ENCODE results near the gene EFCAB7. TPM values are rescaled to one million over a fixed set of nuclear protein-coding genes. Genes with fewer than 3 reads are reported as not detected.

EFCAB7 gene
- total and polyA plus RNA-seq, 2 of the 8 experiments (the other 6 are each of a cell fraction or from before 2014, with no cell fraction given) = 1.1 to 3.1 TPM

DNA sequence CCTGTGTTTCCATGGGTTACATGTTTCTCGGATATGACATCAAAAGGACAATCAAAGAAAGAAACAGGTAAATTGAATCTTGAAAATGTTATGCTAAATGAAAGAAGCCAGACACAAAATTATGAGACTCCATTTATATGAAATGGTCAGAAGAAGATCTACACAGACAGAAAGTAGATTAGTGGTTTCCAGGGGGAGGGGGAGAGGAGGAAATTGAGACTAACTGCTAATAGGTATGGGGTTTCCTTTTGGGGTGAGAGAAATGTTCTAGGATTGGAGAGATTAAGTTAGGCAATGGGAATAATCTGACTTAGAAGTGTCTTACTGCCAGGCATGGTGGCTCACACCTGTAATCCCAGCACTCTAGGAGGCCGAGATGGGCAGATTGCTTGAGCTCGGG is 22.1 kb upstream of the EFCAB7 start:
- Histone ChIP-seq H3K14ac (ENCODE audit: insufficient read length) (no peak overlapping the region), H4K5ac (ENCODE audit: insufficient read length, low read depth, low read length) (no peak overlapping the region), H4K91ac (replicated peaks; ENCODE audit: insufficient read length, low read length) (no peak overlapping the region), H2BK120ac (replicated peaks; ENCODE audit: low read depth, low read length) (no peak overlapping the region), H3K23me2 (ENCODE audit: low read depth, low read length) (no peaks in the 10 kb centered on the region), H3K4me2 (ENCODE audit: insufficient read depth in 1 of 2, low read depth in 2 of 2, low read length in 2 of 2) (no peak overlapping the region), H3K79me2 (ENCODE audit: control insufficient read depth in 1 of 2, insufficient read depth in 2 of 2, low read length in 2 of 2) (no peaks in the 10 kb centered on the region), H3K4me3 (ENCODE audit: extremely low read depth in 1 of 4, insufficient read depth in 2 of 4, low read depth in 3 of 4, low read length in 4 of 4) (no peak overlapping the region), H3K4ac (replicated peaks; ENCODE audit: insufficient read length, low read depth, low read length) (no peak overlapping the region), H2BK5ac (ENCODE audit: low read depth, low read length) (no peak overlapping the region), H2BK20ac (ENCODE audit: low read length) (no peak overlapping the region), H2AFZ (ENCODE audit: low read length) (no peak overlapping the region), H3K79me1 (ENCODE audit: low read depth, low read length) (no peaks in the 10 kb centered on the region), H4K8ac (ENCODE audit: extremely low read depth, insufficient read depth, low read length) (no peak overlapping the region), H3K4me1 (replicated peaks in 1 of 4; ENCODE audit: control insufficient read depth in 3 of 4, insufficient read depth in 4 of 4, low read length in 3 of 4) (no peaks in the 10 kb centered on the region), H3K27me3 (replicated peaks in 1 of 4; ENCODE audit: control insufficient read depth in 3 of 4, extremely low read depth in 1 of 4, insufficient read depth in 3 of 4, low read length in 3 of 4) (no peaks in the 10 kb centered on the region), H4K20me1 (replicated peaks in 1 of 2; ENCODE audit: control insufficient read depth in 1 of 2, insufficient read depth in 2 of 2, low read length in 2 of 2) (no peaks in the 10 kb centered on the region), H3K56ac (replicated peaks; ENCODE audit: insufficient read length, low read depth, low read length) (no peak overlapping the region), H2BK15ac (ENCODE audit: low read length) (no peak overlapping the region), H3K23ac (ENCODE audit: insufficient read length) (no peak overlapping the region), H2BK12ac (ENCODE audit: low read depth, low read length) (no peak overlapping the region), H3K18ac (ENCODE audit: extremely low read depth, low read length) (no peak overlapping the region), H2AK5ac (ENCODE audit: low read depth, low read length) (no peak overlapping the region), H3K27ac (ENCODE audit: low read depth, low read length) (no peak overlapping the region), H3K9me3 (ENCODE audit: insufficient read depth in 2 of 2, low read depth in 1 of 2, low read length in 1 of 2) (no peaks in the 10 kb centered on the region), H3K9ac (replicated peaks in 1 of 4; ENCODE audit: extremely low read depth in 1 of 4, low read depth in 3 of 4, low read length in 3 of 4) (no peak overlapping the region), H3K36me3 (ENCODE audit: control insufficient read depth in 2 of 4, insufficient read depth in 4 of 4, low read length in 3 of 4) (peaks cover 0 to under 1% (median 0%) of the 10 kb centered on the region in 4 experiments; a peak in 1 of 8 replicates)
- CTCF ChIA-PET (ENCODE audit: partially characterized antibody) = interaction anchor here (0.7 kb wide), 1 partner anchor 25 kb away, joined by 3 read pairs; no protein-coding TSS in a partner anchor
- WGBS, 2 experiments (ENCODE audit: extremely low coverage in 1 of 2, insufficient coverage in 1 of 2, insufficient read length in 1 of 2, insufficient replicate concordance in 2 of 2, low coverage in 1 of 2, low lambda C conversion rate in 2 of 2, missing lambda C conversion rate in 1 of 2) = 91% methylated on average over 3 of the region's 3 CpGs; no CpG with 5 or more reads in 1 of the 2 experiments
- FAIRE-seq (no peak), DNase-seq (ENCODE audit: low read depth in 1 of 2, low spot score in 2 of 2) (no peak)
- POLR2A ChIA-PET (ENCODE audit: partially characterized antibody) = interaction anchor here (0.6 to 0.7 kb wide), 2 partner anchors 91 to 438 kb away, joined by 3 read pairs; no protein-coding TSS in a partner anchor
- TF ChIP-seq BCL11A (IDR thresholded peaks at IDR 0.05; ENCODE audit: low read depth in 2 of 2, low read length in 2 of 2) = no peak
- no peak for TF ChIP-seq GTF2F1 (IDR thresholded peaks at IDR 0.05; ENCODE audit: borderline replicate concordance, low read depth, low read length)
- no peak for TF ChIP-seq SUZ12 (IDR thresholded peaks at IDR 0.05; ENCODE audit: low read length)
- TF ChIP-seq CTBP2 (IDR thresholded peaks at IDR 0.05; ENCODE audit: borderline replicate concordance, insufficient read depth, insufficient read length, low read length) = no peak
- TF ChIP-seq, protein P1, sequence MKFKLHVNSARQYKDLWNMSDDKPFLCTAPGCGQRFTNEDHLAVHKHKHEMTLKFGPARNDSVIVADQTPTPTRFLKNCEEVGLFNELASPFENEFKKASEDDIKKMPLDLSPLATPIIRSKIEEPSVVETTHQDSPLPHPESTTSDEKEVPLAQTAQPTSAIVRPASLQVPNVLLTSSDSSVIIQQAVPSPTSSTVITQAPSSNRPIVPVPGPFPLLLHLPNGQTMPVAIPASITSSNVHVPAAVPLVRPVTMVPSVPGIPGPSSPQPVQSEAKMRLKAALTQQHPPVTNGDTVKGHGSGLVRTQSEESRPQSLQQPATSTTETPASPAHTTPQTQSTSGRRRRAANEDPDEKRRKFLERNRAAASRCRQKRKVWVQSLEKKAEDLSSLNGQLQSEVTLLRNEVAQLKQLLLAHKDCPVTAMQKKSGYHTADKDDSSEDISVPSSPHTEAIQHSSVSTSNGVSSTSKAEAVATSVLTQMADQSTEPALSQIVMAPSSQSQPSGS (IDR thresholded peaks at IDR 0.05; ENCODE audit: low read length) = no peak
- TF ChIP-seq, protein P2, sequence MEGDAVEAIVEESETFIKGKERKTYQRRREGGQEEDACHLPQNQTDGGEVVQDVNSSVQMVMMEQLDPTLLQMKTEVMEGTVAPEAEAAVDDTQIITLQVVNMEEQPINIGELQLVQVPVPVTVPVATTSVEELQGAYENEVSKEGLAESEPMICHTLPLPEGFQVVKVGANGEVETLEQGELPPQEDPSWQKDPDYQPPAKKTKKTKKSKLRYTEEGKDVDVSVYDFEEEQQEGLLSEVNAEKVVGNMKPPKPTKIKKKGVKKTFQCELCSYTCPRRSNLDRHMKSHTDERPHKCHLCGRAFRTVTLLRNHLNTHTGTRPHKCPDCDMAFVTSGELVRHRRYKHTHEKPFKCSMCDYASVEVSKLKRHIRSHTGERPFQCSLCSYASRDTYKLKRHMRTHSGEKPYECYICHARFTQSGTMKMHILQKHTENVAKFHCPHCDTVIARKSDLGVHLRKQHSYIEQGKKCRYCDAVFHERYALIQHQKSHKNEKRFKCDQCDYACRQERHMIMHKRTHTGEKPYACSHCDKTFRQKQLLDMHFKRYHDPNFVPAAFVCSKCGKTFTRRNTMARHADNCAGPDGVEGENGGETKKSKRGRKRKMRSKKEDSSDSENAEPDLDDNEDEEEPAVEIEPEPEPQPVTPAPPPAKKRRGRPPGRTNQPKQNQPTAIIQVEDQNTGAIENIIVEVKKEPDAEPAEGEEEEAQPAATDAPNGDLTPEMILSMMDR (IDR thresholded peaks at IDR 0.05; ENCODE audit: control extremely low read depth in 1 of 3, insufficient read depth in 1 of 3, low read depth in 1 of 3, low read length in 3 of 3) = no peak
- no peak for TF ChIP-seq RFX5 (IDR thresholded peaks at IDR 0.05; ENCODE audit: borderline replicate concordance, low read depth, low read length)
- TF ChIP-seq RAD21 (IDR thresholded peaks at IDR 0.05 in 1 of 2, conservative IDR thresholded peaks at IDR 0.05 in 1 of 2; ENCODE audit: low read depth in 2 of 2, low read length in 2 of 2) = no peak

Data from H1 (cell line).